ENCODE data around the gene PHF5A.
"Not testable (repeated sequence)": the region's sequence is repeated elsewhere in the genome, so short reads cannot be mapped to it uniquely, and the experiment has no call there.

Gene PHF5A

DNA sequence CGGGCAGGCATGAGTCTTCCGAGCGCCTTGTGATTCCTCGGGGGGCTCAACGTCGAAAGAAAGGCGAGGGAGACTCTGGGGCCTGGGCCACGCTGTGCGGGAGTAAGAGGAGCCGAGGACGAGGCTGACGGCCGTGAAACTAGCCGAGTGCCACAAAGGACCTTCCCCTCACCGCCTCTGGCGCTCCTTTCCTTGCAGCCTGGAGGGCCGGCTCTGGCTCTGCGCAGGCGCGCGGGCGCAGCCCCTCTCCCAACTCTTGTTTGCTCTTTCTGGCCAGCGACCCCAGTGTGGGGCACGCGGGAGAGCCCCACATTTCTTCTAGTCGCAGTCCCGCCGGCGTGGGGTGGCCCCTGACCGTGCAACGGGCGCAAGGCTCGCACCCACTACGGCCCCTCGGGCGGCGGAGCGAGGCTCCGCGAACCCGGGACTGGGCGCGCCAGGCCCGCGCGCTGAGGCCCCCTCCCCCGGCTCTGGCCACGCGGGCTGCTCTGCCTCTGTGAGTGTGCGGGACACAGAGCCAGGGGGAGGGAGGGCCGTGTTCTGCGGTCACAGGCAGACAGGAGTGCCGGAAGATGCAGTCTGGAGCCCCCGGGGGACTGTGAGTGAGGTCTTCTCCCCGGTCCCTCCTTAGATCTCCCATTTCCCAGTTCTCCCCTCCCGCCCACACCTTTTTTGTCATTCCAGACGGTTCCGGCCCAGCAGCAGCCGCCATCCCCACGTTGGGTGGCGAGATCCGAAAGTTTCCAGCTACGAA is 20.9 kb downstream of the PHF5A start:
- peak; percentile 22 to 62 (median 28) for DNase-seq (ENCODE audit: low read depth in 3 of 3)

DNA sequence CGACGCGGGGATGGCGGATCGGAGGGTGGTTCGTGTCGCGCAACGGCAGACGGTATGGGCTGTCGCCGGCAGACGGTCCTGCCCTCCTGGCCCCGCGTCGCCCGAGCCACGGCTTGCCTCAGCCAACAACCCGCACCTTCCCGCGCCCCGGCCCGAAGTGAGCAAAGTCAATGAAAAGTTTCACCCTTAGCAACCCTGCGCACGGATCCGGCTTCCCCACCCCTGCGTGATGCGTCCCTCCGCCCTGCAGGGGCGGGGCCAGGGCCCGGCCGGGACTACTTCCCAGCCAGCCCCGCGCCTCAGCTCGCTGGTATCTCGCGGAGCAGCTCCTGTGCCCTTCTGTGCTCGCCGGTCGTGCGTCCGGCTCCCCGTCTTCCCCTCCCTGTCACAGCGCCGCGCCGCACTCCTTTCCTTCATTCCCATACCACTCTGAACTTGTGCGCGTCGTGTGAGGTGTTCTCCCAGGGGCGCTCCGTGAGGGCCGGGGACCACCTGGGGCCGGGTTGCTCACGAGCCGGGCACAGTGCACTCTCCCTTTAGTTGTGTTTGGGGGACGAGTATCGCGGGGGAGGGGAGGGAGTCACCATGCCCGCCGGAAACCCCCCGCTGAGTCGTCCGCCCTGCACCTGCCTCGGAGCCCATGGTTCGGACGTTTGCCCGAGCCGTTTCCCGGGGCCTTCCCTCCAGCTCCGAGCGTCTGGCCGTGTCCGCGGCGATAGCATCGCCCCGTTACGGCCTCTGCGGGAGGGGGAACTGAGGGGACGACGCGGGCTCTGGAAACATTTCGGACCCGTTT is 21.7 kb downstream of the PHF5A start, which contains the start of gene TOB2:
TSS of gene TOB2 (minus strand) at position 163 of the 796 bp plus-strand sequence. CDS start 9,456 bp downstream, outside the sequence.
- DNase-seq (ENCODE audit: low read depth in 3 of 3): peak; percentile 89 to 90 (median 90)

DNA sequence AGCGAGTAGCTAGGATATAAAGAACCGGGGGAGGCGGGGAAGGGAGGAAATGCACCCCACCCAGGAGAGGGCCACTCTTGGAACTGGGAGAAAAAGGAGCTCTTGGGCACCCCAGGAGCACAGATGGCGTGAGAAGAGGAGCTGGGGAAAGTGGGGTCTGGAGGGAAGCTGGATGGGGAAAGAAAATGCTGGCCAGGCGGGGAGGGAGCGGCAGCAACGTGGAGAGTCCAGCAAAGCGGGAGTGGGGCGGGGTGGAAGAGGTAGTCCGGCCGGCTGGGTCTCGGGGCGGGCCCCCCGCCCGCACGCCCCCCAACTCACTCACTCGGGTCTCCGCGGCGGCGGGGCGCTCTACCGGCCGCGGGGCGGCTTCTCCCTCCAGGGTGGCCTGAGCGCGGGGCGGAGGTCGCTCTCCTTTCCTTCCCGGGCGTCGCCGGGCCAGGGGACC is 22.4 kb downstream of the PHF5A start:
- DNase-seq (ENCODE audit: low read depth in 3 of 3): no peak

DNA sequence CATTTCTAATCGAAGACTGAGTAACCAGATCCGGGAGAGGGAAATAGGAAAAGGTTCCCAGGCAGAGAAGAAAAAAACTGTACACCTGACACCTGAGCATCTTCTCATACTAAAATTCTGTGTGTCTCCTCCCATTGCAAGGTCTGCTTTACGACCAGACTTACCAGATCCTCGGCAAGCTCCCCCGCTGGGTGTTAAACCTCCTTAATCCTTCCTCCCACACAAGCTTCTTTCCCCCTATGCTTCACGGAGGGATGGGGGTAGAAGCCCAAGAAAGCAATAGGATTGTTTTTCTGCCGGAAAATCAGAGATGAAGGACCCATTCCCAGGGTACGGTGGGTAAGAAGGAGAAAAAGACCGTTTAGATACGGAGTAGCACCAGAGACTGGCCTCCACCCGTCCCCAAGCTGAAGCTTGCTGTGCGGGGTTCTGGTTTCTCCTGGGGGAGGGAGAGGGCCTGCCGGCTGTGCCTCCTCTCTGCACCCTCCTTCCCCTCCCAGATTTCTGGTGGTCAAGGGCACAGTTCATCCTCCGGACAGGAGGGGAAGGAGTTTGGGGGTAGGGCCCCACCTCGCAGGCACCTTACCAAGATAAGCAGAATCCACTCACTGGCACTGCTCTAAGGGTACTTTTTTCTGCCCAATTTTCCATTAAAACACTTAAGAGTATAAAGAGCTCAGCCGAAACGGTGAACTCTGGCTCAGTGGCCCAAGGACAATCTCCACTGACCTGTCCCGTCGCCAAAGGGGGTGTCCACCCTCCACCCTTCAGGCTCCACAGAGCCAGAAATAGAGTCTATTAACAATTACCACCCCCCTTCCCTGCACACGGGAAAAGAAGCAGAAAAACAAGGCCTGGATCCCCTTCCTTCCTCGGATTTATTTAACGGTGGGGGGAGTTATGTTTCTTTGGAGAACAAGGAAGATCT is 23.1 kb downstream of the PHF5A start:
- DNase-seq (ENCODE audit: low read depth in 3 of 3): no peak

DNA sequence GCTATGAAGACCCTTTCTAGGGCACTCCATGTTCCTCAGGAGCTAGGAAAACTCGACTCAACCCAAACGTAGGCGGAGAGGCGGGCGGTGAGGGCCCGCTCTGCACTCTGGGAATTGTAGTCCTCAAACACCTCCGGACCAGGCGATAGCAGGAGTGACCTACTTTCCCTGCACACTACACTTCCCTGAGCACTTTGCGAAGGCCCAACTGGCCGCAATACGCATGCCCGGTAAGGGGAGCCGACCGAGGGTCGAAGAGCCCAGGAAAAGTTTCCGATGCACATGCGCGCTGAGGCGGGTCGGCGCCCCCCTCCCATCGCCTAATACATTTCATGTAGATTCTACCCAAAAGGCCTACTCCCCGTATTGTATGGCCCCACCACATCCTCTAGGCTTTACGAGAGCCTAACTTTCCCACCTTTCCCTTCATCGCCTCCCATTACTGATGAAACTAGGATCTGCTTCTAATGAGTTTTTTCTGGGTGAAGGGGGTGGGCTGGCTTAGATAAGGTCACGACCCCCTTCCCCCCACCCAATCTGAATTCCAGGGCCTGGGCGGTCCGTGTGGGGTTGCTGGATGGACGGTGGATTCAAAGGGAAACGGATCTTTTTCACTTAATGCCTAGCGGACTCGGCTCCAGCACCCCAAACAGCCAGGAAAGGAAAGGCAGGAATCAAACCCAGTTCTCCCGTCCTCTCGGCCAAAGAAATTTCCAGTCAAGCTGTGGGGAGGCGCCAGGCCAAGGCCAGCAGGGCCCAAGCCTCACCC is 23.9 kb downstream of the PHF5A start:
- peak; percentile 69 to 81 (median 71) for DNase-seq (ENCODE audit: low read depth in 3 of 3)

DNA sequence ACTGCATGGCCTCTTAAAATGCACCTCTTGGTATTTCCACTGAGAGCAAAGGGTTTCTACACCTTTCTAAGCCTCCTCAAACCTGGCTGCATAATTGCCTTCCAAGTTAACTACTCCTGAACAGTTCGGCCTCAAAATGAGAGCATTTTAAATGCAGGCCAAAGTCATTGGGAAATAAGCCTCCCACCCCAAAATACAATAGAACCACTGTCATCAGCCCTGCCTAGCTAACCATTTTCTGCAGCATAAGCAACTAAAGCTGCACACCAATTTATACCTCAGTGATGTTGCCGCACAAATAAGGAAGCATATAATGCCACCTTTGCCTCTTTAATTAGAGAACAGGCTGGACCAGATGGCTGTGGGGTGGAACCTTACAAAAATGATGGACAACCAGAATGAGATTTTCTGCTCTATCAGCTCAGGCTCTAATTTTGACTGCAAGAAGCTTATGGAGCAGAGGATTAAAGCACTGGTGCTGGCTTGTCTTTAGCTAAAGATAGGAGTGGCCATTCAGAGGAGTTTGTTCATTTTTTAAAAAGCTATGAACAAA is 26.2 kb downstream of the PHF5A start:
- no peak for DNase-seq (ENCODE audit: low read depth in 3 of 3)

DNA sequence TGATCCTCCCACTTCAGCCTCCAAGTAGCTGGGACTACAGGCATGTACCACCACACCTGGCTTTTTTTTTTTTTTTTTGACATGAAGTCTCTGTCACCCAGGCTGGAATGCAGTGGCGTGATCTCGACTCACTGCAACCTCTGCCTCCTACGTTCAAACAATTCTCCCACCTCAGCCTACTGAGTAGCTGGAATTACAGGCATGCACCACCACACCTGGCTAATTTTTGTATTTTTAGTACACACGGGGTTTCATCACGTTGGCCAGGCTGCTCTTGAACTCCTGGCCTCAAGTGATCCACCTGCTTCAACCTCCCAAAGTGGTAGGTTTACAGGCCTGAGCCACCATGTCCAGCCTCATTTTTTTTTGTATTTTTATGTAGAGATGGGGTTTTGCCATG is 28.0 kb downstream of the PHF5A start:
- not testable (repeated sequence) for DNase-seq (ENCODE audit: low read depth in 3 of 3)

DNA sequence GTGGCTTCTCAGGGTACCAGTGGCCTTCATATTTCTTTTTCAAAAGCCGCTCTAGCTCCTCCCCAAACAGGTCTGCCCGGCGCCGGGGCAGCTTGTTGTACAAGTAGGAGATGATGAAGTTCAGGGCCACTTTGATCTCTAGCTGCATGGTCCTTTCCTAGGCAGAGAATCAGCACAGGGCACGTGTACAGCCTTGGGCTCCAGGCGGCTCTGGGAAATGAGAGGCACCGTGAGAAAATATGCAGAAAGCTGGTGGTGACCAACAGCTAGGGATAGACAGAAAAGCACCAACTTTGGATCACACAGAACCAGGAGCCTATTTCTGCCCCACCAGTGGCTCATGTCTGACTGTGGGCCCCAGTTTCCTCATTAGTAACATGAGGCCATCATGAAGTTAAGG is 31.3 kb downstream of the PHF5A start:
- DNase-seq (ENCODE audit: low read depth in 3 of 3): no peak

DNA sequence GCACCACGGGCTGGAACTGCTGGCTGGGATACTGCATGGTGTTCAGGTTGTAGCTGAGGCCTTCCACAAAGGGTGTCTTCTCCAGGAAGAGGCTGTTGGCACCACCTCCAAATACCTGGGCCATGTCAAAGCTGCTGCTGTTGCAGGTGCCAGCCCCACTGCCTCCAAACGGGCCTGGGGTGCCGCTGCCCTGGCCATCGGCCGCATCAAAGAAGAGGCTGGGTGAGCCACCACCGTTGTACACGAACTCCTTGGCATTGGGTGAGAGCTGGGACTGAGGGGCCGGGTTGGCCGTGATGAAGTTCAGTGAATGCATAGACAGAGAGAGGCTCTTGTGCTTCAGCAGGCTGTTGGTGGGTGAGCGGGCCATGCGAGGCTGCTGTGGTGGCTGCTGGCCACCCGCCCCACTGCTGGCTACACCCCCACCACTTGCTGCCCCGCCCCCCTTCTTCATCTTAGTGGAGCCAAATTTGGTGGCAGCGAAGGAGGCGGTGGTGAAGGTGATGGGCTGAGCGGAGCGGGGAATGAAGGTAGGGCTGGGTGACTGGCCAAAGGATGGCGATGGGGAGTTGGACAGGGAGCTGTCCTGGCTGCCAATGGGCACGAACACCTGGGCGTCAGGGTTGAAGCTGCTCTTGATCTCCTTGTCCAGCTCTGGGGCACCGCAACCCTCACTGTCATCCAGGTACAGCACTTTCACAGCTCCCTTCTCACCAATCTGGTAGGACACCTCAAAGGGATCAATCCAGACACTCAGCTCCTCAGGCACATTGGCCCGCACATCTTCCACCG is 32.0 kb downstream of the PHF5A start:
- DNase-seq (ENCODE audit: low read depth in 3 of 3): no peak

DNA sequence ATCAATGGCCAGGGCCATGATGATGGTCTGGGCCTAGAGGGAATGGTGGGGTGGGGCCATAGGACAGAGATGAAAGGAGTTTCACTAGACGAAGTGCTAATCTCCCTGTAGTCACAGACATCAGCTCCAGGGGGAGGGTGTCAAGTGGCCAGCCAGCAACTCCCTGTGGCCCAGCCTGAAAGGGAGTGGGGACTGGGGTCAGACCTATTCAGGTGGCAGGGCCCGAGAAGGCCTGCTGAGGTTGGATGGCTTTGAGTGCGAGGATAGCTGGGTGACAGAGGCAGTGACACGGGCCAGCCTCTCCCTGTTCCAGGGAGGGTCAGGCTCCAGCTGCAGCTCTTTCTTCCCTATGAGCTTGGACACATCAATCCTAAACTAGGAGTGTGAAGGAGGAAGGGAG is 32.9 kb downstream of the PHF5A start:
- no peak for DNase-seq (ENCODE audit: low read depth in 3 of 3)

DNA sequence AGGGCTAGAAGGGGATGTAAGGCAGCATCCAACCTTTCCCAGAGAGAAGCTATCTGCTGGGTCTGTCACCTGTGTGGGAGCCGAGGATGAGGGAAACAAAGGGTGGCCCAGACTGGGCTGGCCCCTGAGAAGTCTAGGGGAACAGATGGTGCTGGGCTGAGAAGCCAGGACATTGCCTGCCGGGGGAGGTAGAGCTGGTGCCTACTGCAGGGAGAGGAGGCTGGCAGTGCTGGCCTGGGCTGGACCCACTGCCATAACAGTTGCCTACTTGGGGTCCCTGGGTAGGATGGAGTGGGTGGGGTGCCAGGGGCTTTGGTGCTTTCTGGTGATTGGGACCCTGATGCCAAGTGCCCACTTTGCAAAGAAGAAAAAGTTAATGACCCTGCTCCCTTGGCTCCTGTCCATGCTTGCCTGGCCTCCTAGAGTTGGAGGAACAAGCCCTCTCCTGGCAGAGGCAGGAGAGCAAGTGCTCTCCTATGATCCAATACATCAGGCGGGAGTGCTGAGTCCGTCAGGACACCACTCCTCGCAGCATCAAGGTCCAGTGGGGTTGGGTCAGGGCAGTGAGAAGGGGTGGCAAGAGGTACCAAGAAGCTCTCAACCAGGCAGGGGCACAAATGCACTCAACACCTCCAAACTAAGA is 34.0 kb downstream of the PHF5A start:
- DNase-seq (ENCODE audit: low read depth in 3 of 3): not testable (repeated sequence)

DNA sequence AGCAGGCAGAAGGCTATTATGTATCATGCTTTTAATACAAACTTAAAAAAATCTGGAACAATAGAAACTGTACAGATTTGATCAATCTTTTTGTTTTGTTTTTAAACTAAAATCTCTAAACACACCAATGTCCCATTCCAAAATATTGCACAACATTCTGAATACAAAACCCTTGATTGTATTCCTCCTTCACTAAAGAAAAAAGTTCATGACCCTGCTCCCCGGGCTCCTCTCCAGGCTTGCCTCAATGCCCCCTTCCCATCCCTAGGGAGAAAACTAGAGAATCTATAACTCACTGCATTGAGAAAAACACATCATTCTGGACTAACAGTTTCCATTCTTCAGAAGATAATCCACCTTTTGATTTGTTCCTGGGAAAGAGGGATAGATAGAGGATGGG is 35.0 kb downstream of the PHF5A start:
- DNase-seq (ENCODE audit: low read depth in 3 of 3): not testable (repeated sequence)

DNA sequence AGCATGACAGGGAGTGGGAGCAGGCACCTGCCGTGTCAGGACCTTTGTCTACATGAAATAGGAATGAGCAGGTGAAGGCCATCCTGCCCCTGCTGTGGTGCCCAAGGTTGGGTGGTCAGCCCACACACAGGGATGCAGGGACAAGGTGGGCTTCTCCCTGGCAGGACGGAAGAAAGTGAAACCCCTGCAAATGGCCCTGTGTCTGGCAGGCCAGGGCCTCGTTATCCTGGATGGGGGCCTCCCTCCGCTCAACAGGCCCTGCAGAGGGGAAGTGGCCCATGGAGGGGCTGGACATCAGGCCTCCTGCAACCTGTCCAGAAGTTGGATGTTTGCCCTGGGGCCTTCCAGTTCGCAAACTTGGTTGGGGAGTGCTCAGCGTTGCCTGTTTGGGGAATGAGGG is 36.8 kb downstream of the PHF5A start:
- no peak for DNase-seq (ENCODE audit: low read depth in 3 of 3)

DNA sequence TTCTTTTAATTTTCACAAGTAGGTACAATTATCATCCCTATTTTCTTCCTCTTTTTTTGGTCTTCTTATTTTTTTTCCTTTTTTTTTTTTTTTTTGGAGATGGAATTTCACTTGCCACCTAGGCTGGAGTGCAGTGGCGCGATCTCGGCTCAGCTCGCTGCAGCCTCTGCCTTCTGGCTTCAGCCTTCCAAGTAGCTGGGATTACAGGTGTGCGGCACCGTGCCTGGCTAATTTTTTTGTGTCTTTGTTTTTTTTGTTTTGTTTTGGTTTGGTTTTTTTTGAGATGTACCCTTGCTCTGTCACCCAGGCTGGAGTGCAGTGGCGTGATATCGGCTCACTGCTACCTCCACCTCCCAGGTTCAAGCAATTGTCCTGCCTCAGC is 38.5 kb downstream of the PHF5A start:
- DNase-seq (ENCODE audit: low read depth in 3 of 3): no peak

DNA sequence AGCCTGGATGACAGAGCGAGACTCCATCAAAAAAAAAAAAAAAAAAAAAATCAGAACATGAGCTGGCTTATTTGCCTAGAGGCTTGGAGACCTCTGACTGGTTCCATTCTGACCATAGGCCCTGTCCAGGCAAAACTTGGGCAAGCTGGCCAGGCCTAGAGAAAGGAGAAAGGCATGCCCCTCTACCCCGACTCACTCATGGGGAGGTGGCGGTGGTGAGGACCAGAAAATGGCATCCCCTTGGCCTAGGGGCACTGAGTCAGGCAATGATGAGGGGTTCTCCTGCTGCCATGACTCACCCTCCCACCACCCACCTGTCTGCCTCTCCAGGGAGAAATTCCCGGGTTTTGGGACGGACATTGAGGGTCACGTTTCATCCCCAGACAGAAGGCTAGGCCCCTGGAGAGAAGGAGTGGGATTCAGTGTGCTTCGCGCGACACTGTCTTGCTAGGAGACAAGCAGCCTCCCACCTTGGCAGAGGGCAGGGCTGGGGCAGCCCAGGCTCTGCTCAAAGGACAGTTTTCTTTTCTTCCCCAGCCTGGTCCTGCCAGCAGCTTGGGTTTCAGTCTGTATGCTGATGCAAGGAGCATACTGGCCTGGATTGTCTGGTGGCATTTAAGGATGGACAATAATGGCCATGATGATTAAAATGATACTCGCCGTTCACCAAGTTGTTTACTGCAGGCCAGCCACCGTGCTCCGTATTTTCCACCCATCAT is 39.1 kb downstream of the PHF5A start:
- no peak for DNase-seq (ENCODE audit: low read depth in 3 of 3)

DNA sequence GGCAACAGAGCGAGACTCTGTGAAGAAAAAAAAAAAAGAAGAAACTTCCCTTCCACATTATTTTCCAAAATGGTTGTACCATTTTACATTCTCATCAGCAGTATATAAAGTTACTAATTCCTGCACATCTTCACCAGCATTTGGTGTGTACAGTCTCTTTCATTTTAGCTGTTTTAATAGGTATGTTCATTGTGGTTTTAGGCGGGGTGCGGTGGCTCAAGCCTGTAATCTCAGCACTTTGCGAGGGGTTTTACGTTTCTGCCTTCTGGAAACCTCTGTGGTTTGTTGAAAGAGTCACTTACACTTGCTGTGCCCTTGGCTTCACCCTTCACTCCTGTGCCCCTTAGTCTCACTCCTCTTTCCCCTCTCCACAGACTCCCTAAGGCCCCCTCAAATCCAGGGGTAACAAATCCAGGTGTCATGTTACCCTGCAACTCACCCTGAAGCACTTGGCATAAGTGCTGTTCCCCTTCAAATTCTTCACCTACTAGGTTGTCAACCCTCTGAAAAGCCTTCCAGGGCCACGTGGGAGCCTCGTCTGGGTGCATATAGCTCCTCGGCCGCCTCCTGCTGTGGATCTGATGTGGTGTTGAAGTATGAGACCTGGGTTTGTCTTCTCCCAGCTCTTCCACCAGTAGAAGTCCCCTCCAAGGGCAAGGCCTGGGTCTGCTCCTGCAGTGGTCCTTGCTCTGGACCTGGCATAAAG is 42.7 kb downstream of the PHF5A start:
- DNase-seq (ENCODE audit: low read depth in 3 of 3): no peak

DNA sequence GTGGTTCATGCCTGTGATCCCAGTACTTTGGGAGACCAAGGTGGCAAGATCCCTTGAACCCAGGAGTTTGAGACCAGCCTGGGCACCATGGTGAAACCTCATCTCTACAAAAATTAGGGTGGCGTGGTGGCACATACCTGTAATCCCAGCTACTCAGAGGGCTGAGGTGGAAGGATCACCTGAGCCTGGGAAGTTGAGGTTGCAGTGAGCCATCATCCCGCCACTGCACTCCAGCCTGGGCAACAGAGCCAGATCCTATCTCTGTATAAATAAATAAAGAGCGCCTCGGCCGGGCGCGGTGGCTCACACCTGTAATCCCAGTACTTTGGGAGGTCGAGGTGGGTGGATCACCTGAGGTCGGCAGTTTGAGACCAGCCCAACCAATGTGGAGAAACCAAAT is 49.8 kb downstream of the PHF5A start:
- no peak for DNase-seq (ENCODE audit: low read depth in 3 of 3)

All from stimulated activated CD4-positive, alpha-beta T cell treated with anti-CD3 and anti-CD28 coated beads, TNF-alpha, amount 100 ng/mL, for 4 hours (primary cell).